H1 (cell line): ENCODE results near the gene TAPT1.

ENCODE experiments used
- BRCA1 ChIP-seq: IDR thresholded peaks from 2 replicates; pipeline ENCODE4 v1.6.1; 2012; ENCODE audit warnings: low read depth, low read length, improper control_type of control experiment
- CHD2 ChIP-seq: IDR thresholded peaks from 2 replicates; pipeline ENCODE4 v1.6.1; 2012; ENCODE audit warnings: low read length, improper control_type of control experiment
- EZH2 ChIP-seq: fragments of 200-600 bp; sonication (generic); IDR thresholded peaks from 2 replicates; pipeline ENCODE4 v1.7.1; 2012; ENCODE audit warnings: low read depth, mild to moderate bottlenecking, moderate library complexity, low read length, inconsistent platforms; ENCODE audit not compliant: severe bottlenecking
- JUN ChIP-seq: IDR thresholded peaks from 2 replicates; pipeline ENCODE4 v1.6.1; 2011; ENCODE audit warnings: low read depth, mild to moderate bottlenecking, improper control_type of control experiment, low read length
- JUND ChIP-seq: IDR thresholded peaks from 2 replicates; pipeline ENCODE4 v1.6.1; 2011; ENCODE audit warnings: mild to moderate bottlenecking, improper control_type of control experiment, low read length

DNA sequence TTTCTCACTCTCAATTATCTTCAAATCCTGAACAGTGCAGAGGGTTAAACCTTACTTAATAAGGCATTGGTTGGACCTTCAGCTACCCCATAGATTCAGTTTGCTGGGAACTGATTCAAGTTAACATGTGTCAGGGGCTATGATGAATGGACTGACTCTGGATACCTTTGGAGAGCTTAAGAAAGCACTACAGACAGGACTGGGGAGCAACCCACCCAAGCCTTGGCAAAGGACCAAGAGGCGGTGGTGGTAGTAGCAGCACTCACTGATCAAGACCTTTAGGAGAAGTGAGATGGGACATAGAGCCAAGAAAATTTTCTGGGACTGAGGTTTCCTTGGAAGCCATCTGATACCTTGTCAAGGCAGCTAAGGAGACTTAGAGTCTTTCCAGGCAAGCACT, 43.0 kb upstream of the TAPT1 start:
- TF ChIP-seq JUND (no peak), EZH2 (no peak), BRCA1 (no peak), CHD2 (no peak), JUN (no peak)
